ENCODE results near the gene KRTAP10-12.

KRTAP10-12 gene

GRCh38 chr21:44712203-44713028, 15.4 kb downstream of the KRTAP10-12 start:
- DNase-seq = peak; percentile 29 to 51 (median 47)

GRCh38 chr21:44713130-44713529, 16.2 kb downstream of the KRTAP10-12 start:
- no peak for DNase-seq

- DNase-seq = no peak
Observed at GRCh38 chr21:44713846-44714245, 16.9 kb downstream of the KRTAP10-12 start.

GRCh38 chr21:44714905-44715304, 17.9 kb downstream of the KRTAP10-12 start:
- DNase-seq = no peak

- DNase-seq = no peak
Observed at GRCh38 chr21:44716984-44717383, 20.0 kb downstream of the KRTAP10-12 start.

GRCh38 chr21:44718093-44718492, 21.1 kb downstream of the KRTAP10-12 start:
- DNase-seq = no peak

GRCh38 chr21:44718571-44718970, 21.6 kb downstream of the KRTAP10-12 start:
- DNase-seq = no peak

- DNase-seq = no peak
Observed at GRCh38 chr21:44720170-44720569, 23.2 kb downstream of the KRTAP10-12 start.

GRCh38 chr21:44722731-44723130, 25.8 kb downstream of the KRTAP10-12 start:
- DNase-seq = peak in 2 of 3 experiments; percentile 86 to 95

- DNase-seq = peak in 2 of 3 experiments; percentile 95 to 98
Observed at GRCh38 chr21:44723177-44724131, 26.5 kb downstream of the KRTAP10-12 start.

- no peak for DNase-seq
Observed at GRCh38 chr21:44724196-44724595, 27.2 kb downstream of the KRTAP10-12 start.

- DNase-seq = no peak
Observed at GRCh38 chr21:44724926-44725325, 28.0 kb downstream of the KRTAP10-12 start.

- DNase-seq = no peak
Observed at GRCh38 chr21:44726826-44727225, 29.9 kb downstream of the KRTAP10-12 start.

GRCh38 chr21:44727321-44727720, 30.3 kb downstream of the KRTAP10-12 start:
- DNase-seq = no peak

- no peak for DNase-seq
Observed at GRCh38 chr21:44727757-44728156, 30.8 kb downstream of the KRTAP10-12 start.

- no peak for DNase-seq
Observed at GRCh38 chr21:44728716-44729115, 31.7 kb downstream of the KRTAP10-12 start.

- DNase-seq = no peak
Observed at GRCh38 chr21:44729336-44730027, 32.5 kb downstream of the KRTAP10-12 start.

GRCh38 chr21:44730028-44730395, 33.0 kb downstream of the KRTAP10-12 start:
- DNase-seq = no peak

- no peak for DNase-seq
Observed at GRCh38 chr21:44730951-44731579, 34.1 kb downstream of the KRTAP10-12 start.

- no peak for DNase-seq
Observed at GRCh38 chr21:44732263-44732662, 35.3 kb downstream of the KRTAP10-12 start.

- DNase-seq = no peak
Observed at GRCh38 chr21:44732956-44733355, 36.0 kb downstream of the KRTAP10-12 start.

- no peak for DNase-seq
Observed at GRCh38 chr21:44734026-44734745, 37.2 kb downstream of the KRTAP10-12 start.

Data from NCI-H1417 (cell line).